ENCODE results near the gene NFE2L2. TPM values are rescaled to one million over a fixed set of nuclear protein-coding genes. Genes with fewer than 3 reads are reported as not detected.
"Not testable (repeated sequence)": the region's sequence is repeated elsewhere in the genome, so short reads cannot be mapped to it uniquely, and the experiment has no call there.

NFE2L2 gene
- total RNA-seq, 6 experiments from 2014 or later = 59.0 to 76.5 (median 67.8) TPM

DNA sequence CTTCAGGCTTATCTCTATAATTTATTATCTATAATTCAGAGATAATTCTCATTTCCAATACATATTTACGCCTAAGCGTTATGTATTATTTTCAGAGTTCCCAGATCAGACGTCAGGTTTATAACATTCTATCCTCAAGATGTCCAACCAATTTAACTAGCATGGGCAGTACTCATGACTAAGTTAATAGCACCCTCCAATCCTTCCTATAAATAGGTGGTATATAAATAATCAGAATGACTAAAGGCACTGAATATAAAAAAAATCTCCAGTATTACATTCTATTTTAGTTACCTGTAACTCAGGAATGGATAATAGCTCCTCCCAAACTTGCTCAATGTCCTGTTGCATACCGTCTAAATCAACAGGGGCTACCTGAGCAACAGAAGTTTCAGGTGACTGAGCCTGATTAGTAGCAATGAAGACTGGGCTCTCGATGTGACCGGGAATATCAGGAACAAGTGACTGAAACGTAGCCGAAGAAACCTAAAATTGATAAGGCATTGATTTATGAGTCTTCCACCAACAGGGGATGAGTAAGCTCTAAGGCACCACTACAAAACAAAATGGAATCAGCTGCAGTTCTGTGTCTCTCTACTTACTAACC lies 32.3 kb downstream of the NFE2L2 start:
- TF ChIP-seq, protein P1, sequence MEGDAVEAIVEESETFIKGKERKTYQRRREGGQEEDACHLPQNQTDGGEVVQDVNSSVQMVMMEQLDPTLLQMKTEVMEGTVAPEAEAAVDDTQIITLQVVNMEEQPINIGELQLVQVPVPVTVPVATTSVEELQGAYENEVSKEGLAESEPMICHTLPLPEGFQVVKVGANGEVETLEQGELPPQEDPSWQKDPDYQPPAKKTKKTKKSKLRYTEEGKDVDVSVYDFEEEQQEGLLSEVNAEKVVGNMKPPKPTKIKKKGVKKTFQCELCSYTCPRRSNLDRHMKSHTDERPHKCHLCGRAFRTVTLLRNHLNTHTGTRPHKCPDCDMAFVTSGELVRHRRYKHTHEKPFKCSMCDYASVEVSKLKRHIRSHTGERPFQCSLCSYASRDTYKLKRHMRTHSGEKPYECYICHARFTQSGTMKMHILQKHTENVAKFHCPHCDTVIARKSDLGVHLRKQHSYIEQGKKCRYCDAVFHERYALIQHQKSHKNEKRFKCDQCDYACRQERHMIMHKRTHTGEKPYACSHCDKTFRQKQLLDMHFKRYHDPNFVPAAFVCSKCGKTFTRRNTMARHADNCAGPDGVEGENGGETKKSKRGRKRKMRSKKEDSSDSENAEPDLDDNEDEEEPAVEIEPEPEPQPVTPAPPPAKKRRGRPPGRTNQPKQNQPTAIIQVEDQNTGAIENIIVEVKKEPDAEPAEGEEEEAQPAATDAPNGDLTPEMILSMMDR (IDR thresholded peaks at IDR 0.05) = no peak
- H3K4me1 Mint-ChIP-seq (ENCODE audit: low read depth) = peaks cover 38% of the 10 kb centered on the region
- H3K4me3 Mint-ChIP-seq = no peak overlapping the region
- DNase-seq = no peak
- H3K27ac Mint-ChIP-seq = 0 out of 2 replicates have a peak overlapping the region, but pooled peaks have one; percentile 2
- H3K27me3 Mint-ChIP-seq (ENCODE audit: insufficient read depth) = peaks cover 6% of the 10 kb centered on the region
- H3K9me3 Mint-ChIP-seq = no peaks in the 10 kb centered on the region
- H3K36me3 Mint-ChIP-seq (ENCODE audit: low read depth) = peaks cover 59% of the 10 kb centered on the region

DNA sequence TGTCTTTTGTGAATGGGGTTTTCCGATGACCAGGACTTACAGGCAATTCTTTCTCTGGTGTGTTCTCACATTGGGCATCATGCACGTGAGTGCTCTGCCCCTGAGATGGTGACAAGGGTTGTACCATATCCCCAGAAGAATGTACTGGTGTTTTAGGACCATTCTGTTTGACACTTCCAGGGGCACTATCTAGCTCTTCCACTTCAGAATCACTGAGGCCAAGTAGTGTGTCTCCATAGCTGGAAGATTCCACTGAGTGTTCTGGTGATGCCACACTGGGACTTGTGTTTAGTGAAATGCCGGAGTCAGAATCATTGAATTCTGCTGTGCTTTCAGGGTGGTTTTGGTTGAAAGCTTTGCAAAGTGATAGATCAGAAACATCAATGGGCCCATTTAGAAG lies 33.3 kb downstream of the NFE2L2 start:
- H3K9me3 Mint-ChIP-seq = no peaks in the 10 kb centered on the region
- TF ChIP-seq, protein P1 (IDR thresholded peaks at IDR 0.05) = no peak
- DNase-seq = no peak
- H3K36me3 Mint-ChIP-seq (ENCODE audit: low read depth) = peaks cover 62% of the 10 kb centered on the region
- peaks cover 38% of the 10 kb centered on the region for H3K4me1 Mint-ChIP-seq (ENCODE audit: low read depth)
- H3K4me3 Mint-ChIP-seq = no peak overlapping the region
- H3K27ac Mint-ChIP-seq = peak overlapping the region; percentile 44
- peaks cover 6% of the 10 kb centered on the region for H3K27me3 Mint-ChIP-seq (ENCODE audit: insufficient read depth)

DNA sequence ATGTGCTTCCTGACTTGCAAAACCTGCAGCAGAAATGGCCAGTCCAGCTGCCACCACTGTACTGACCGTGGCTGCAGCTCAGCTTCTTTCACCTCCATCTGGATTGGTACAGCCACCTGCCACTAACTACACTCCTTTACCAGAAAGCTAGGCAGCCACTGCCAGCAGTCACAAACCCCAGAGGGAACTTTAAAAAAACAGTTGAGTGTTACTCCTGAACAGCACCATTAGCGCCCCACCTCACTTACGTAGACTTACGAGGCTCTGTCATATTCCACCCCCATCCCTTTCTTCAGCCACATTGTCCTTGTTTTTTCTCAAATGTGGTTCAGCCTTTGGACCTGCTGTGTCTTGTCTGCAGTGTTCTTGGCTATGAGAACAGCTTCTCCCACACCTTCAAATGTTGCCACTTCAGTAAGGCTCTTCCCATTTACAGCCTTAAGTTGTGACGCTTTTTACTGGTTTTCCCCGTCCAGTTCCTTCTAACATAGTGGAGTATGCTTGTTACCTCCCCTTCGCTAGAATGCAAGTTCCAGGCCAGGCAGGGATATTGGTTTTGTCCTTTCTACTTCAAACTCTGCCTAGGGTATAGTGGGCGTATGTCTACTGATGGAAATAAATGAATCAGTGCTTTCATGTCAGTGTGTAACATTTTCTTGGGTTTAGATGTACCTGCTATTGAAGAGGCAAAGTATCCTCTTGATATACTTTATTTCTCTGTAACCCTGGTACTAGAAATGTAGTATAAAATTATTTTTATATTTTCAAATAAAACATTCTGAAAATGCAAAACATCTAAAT lies 34.9 kb downstream of the NFE2L2 start:
- Mint-ChIP-seq H3K36me3 (ENCODE audit: low read depth) (peaks cover 55% of the 10 kb centered on the region), H3K4me3 (no peak overlapping the region), H3K27ac (peak overlapping the region; percentile 40), H3K4me1 (ENCODE audit: low read depth) (peaks cover 32% of the 10 kb centered on the region), H3K9me3 (no peaks in the 10 kb centered on the region), H3K27me3 (ENCODE audit: insufficient read depth) (peaks cover 8% of the 10 kb centered on the region)
- TF ChIP-seq, protein P1 (IDR thresholded peaks at IDR 0.05) = no peak
- no peak for DNase-seq

DNA sequence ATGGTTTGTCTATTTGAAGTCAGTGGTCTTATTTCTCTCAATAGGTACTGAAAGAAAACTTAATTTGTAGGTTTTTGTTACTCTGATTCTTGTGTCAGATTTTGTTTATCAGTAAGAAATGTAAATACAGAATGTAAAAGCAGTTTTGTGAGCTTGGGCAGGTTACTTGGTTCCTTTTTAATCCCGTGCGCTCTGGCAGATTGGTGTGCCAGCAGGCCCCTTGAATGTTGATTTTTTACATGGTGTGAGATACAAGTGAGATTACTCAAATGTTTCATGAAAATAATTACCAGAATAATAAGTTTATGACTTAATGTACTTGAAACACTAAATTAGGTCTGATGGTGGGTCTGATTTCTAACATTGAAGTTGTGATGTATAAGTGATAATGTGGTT lies 38.6 kb downstream of the NFE2L2 start:
- no peak for DNase-seq
- H3K27me3 Mint-ChIP-seq (ENCODE audit: insufficient read depth) = peaks cover 11% of the 10 kb centered on the region
- H3K27ac Mint-ChIP-seq = peak overlapping the region; percentile 51; the same call in 1 of the 2 replicates
- H3K4me1 Mint-ChIP-seq (ENCODE audit: low read depth) = peaks cover 13% of the 10 kb centered on the region
- TF ChIP-seq, protein P1 (IDR thresholded peaks at IDR 0.05) = no peak
- no peak overlapping the region for H3K4me3 Mint-ChIP-seq
- peaks cover 48% of the 10 kb centered on the region for H3K36me3 Mint-ChIP-seq (ENCODE audit: low read depth)
- no peaks in the 10 kb centered on the region for H3K9me3 Mint-ChIP-seq

DNA sequence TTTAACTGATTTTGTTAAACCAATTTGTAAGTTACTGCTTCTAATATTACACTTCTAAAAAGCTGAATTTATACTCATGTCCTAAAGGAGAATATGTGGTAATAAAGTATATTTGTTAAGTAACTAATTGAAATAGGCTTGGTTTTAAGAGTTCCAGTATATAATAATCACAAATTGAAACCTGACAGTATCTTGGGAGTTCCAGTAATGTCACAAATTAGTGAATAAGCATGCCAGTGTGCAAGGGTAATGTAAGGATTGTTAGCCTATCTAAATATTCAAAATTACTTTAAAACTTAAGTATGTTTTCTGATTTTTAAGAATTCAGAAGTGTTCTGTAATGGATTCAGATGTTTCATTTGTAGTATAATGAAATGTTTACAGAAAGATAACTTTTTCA lies 41.1 kb downstream of the NFE2L2 start:
- peaks cover 19% of the 10 kb centered on the region for H3K4me1 Mint-ChIP-seq (ENCODE audit: low read depth)
- not testable (repeated sequence) for H3K27me3 Mint-ChIP-seq (ENCODE audit: insufficient read depth); H3K4me3 Mint-ChIP-seq; H3K27ac Mint-ChIP-seq; H3K9me3 Mint-ChIP-seq; DNase-seq
- peaks cover 47% of the 10 kb centered on the region for H3K36me3 Mint-ChIP-seq (ENCODE audit: low read depth)

DNA sequence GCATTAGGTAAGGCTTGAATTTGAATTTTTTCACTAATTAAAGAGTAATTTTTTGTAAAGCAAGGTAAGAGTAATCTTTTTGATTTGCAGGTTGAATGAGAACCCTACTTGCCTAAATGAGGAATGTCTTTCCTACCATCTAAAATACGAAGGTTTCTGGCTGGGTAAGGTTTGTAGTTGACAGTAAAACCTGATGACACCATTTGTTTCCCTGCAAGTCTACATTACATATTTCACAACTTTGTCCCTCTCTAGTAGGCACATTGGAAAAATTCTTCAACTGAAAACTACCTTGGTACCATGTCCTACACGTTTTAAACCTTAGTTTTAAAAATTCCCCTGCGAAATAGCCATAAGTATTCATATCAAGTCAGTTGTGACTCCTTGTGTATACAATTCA lies 42.6 kb downstream of the NFE2L2 start:
- Mint-ChIP-seq H3K36me3 (ENCODE audit: low read depth) (peaks cover 46% of the 10 kb centered on the region), H3K27me3 (ENCODE audit: insufficient read depth) (peaks cover 6% of the 10 kb centered on the region), H3K4me1 (ENCODE audit: low read depth) (peaks cover 27% of the 10 kb centered on the region), H3K4me3 (no peak overlapping the region), H3K9me3 (no peaks in the 10 kb centered on the region), H3K27ac (peak overlapping the region; percentile 38)
- TF ChIP-seq, protein P1 (IDR thresholded peaks at IDR 0.05) = no peak
- no peak for DNase-seq

Measured in HFFc6 (cell line).